Hematopoietic multipotent progenitor cell treated with erythropoietin and hydrocortisone succinate and interleukin-3 and kit ligand, for 15 days (in vitro differentiated cells): ENCODE data around the gene DCTN2.
"Not testable (repeated sequence)": the region's sequence is repeated elsewhere in the genome, so short reads cannot be mapped to it uniquely, and the experiment has no call there.

Source experiments
- DNase-seq: peaks from one replicate; pipeline ENCODE4 v3.0.0-alpha.2; 2015; ENCODE audit warnings: low spot score

Gene DCTN2

DNA sequence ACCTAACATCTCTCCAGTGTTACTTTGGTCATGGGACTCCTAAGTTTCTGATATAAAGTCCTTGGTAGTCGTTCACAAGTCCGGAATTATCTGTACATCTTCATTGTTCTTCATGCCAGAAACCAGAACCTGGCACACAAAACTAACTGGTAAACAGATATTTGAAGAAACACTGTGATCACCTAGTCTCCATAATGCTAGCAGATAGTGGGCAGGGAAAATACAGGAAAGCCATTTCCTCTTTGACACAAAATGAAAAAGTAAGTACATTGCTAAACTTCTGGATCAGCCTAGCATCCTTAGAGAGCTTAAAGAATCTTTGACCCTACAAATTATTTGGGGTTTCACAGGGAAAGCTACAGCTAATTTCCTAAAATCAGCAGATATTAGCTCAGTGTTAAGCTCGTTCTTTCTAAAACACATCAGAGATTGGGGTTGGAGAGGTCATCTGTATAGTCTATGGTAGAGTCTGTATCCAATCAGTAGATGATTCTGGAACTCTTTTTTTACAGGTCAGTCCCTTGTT, 31.5 kb downstream of the DCTN2 start:
- DNase-seq, result no peak

DNA sequence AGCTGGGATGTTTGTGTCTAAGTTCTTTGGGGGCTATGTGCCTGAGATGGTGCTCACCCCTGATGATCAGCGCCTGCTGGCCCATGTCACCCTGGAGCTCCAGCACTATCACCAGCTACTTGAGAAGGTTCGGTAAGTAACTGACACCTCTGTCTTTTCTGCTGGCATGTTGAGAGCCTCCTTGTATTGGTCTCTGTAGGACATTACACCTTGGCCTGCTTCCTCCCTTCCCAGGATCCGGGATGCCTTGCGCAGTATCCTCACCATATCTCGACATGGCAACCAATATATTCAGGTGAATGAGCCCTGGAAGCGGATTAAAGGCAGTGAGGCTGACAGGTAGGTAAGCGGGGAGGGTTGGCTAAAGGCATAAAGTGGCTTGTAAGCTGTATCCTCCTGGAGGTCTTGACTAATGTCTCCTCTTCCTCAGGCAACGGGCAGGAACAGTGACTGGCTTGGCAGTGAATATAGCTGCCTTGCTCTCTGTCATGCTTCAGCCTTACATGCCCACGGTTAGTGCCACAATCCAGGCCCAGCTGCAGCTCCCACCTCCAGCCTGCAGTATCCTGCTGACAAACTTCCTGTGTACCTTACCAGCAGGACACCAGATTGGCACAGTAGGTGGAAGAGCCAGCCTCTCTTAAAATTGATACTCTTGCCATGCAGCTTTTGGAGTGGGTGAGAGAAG, 32.1 kb downstream of the DCTN2 start:
- DNase-seq, result no peak

DNA sequence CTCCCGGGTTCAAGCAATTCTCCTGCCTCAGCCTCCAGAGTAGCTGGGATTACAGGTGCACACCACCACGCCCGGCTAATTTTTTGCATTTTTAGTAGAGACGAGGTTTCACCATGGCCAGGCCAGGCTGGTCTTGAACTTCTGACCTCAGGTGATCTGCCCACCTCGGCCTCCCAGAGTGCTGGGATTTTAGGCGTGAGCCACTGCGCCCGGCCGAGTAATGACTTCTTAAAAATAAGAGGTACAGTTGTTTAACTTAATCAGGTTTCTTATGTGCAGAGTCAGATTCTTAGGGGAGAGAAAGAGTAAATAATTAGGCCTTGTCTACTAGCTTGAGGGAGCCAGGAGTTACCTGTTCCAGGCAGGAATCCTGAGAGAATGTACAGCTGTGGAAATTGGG, 32.7 kb downstream of the DCTN2 start:
- DNase-seq, result not testable (repeated sequence)

DNA sequence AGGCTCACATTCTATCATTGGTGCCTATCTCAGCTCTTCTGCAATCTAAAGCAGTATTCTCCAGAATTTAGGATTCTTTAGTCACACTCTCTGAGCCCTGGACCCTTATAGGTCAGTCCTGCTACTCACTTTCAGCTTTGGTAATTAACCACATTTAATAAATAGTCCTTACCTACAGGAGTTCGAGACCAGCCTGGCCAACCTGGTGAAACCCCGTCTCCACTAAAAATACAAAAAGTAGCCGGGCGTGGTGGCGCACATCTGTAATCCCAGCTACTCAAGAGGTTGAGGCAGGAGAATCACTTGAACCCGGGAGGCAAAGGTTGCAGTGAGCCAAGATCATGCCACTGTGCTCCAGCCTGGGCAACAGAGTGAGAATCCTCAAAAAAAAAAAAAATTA, 33.3 kb downstream of the DCTN2 start:
- not testable (repeated sequence) for DNase-seq

DNA sequence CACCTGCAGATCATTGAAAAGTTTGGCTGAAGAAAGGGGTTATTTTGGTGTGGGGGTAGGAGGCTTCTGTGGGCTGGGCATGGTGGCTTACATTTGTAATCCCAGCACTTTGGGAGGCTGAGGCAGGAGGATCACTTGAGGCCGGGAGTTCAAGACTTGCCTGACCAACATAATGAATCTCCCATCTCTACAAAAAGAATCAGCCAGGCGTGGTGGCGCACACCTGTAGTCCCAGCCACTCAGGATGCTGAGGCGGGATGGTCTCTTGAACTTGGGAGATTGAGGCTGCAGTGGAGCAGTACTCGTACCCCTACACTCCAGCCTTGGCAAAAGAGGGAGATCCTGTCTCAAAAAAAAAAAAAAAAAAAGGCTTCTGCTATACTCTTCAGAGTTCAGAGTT, 33.7 kb downstream of the DCTN2 start:
- DNase-seq, result no peak

DNA sequence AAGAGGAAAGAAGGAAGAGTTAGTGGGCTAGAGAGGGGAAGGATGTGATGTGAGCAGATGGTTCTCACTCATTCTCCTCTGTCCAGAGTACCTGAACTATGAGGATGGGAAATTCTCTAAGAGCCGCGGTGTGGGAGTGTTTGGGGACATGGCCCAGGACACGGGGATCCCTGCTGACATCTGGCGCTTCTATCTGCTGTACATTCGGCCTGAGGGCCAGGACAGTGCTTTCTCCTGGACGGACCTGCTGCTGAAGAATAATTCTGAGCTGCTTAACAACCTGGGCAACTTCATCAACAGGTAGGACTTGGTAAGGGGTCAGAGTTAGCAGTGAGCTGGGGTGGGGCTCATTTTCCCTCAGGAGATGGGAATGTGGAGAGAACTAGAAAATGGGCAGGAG, 34.3 kb downstream of the DCTN2 start:
- no peak for DNase-seq

DNA sequence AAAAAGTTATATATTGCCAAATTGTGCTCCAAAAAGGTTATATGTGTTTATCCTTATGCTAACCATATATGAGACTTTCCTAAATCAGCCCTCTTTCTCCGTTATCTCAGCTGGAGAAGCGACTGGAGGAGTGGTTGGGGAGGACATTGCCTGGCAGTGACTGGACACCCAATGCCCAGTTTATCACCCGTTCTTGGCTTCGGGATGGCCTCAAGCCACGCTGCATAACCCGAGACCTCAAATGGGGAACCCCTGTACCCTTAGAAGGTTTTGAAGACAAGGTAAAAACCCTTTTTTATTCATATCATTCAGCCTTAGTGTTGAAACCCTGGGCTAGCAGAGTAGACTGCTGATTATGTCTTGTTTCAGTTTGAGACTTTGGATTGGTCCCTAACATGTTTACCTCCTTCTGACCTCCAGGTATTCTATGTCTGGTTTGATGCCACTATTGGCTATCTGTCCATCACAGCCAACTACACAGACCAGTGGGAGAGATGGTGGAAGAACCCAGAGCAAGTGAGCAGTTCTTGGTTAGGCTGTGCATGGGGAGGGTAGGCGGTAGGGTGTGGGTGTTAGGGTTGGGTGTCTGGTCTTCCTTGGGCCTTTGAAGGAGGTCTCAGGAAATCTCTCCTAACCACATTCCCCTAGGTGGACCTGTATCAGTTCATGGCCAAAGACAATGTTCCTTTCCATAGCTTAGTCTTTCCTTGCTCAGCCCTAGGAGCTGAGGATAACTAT, 35.2 kb downstream of the DCTN2 start:
- DNase-seq, result no peak

DNA sequence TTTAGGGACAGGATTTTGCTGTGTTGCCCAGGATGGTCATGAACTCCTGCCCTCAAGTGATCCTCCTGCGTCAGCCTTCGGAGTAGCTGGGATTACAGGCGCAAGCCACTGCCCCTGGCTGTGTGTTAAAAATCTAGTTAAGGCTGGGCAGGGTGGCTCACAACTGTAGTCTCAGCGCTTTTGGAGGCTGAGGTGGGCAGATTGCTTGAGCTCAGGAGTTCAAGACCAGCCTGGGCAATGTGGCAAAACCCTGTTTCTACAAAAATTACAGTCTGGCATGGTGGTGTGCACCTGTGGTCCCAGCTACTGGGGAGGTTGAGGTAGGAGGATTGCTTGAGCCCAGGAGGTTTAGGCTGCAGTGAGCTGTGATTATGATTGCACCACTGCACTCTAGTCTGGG, 35.8 kb downstream of the DCTN2 start:
- DNase-seq, result no peak

DNA sequence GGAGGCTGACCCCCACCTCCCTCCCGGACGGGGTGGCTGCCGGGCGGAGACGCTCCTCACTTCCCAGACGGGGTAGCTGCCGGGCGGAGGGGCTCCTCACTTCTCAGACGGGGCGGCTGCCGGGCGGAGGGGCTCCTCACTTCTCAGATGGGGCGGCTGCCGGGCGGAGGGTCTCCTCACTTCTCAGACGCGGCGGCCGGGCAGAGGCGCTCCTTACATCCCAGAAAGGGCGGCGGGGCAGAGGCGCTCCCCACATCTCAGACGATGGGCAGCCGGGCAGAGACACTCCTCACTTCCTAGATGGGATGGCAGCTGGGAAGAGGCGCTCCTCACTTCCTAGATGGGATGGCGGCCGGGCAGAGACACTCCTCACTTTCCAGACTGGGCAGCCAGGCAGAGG, 39.2 kb downstream of the DCTN2 start:
- not testable (repeated sequence) for DNase-seq

DNA sequence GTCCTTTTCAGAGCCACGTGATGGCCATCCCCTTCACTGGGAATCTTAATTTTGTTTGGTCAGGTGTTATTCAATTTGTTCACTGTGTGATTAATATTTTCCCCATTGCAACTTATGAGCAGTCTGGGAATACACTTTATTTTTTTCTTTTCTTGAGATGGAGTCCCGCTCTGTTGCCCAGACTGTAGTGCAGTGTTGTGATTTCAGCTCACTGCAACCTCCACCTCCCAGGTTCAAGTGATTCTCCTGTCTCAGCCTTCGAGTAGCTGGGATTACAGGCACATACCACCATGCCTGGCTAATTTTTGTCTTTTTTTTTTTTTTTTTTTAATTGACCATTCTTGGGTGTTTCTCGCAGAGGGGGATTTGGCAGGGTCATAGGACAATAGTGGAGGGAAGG, 40.5 kb downstream of the DCTN2 start:
- DNase-seq, result not testable (repeated sequence)

DNA sequence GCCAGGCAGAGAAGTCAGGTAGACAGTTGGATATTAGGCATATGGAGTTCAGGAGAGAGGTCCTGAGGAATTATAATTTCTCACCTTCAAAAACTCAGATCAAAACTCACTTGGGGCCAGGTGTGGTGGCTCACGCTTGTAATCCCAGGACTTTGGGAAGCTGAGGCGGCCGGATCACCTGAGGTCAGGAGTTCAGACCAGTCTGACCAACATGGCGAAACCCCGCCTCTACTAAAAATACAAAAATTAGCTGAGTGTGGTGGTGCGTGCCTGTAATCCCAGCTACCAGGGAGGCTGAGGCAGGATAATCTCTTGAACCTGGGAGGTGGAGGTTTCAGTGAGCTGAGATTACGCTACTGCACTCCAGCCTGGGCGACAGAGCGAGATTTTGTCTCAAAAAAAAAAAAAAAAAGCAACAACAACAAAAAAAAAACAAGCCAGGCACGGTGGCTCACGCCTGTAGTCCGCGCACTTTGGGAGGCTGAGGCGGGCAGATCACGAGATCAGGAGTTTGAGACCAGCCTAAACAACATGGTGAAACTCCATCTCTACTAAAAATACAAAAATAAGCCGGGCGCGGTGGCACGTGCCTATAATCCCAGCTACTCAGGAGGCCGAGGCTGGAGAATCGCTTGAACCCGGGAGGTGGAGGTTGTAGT, 44.6 kb downstream of the DCTN2 start:
- DNase-seq, result not testable (repeated sequence)

DNA sequence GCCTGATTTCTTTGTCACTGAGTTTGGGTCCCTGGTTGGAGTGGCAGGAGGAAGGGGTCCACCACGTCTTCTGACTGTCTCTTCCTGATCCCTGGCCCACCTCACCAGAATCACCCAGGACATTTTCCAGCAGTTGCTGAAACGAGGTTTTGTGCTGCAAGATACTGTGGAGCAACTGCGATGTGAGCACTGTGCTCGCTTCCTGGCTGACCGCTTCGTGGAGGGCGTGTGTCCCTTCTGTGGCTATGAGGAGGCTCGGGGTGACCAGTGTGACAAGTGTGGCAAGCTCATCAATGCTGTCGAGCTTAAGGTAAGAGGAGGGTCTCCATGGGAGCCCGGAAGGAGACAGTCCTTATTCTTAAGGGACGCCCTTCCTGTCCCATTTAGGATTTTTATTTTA, 46.8 kb downstream of the DCTN2 start:
- DNase-seq, result no peak

DNA sequence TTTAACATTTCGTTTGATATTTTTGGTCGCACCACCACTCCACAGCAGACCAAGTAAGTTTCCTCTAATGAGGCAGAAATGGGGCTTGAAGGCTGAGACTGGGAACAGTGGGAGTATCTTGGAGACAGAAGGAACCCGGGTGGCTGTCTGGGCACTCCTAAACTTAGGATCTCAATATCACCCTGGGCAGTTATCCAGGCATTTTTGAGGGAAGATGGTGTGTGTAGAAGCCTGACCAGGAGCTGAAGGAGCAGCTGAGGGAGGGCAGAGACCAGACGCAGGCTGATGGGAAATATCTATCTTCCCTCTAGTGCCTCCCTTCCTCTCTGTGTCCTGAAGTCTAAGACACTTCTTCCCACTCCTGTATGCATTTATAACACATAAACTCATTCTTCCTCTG, 48.4 kb downstream of the DCTN2 start:
- DNase-seq, result no peak

DNA sequence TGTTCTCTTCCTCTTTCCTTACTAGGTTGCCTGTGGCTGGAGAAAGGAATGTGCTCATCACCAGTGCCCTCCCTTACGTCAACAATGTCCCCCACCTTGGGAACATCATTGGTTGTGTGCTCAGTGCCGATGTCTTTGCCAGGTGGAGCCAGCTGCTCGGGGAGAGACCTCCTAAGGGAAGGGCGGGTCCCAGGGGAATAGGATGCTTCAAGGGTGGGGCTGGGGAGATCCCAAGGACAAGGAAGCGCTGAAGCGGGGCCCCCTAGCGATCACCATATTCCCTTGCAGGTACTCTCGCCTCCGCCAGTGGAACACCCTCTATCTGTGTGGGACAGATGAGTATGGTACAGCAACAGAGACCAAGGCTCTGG, 48.9 kb downstream of the DCTN2 start:
- DNase-seq, result no peak

DNA sequence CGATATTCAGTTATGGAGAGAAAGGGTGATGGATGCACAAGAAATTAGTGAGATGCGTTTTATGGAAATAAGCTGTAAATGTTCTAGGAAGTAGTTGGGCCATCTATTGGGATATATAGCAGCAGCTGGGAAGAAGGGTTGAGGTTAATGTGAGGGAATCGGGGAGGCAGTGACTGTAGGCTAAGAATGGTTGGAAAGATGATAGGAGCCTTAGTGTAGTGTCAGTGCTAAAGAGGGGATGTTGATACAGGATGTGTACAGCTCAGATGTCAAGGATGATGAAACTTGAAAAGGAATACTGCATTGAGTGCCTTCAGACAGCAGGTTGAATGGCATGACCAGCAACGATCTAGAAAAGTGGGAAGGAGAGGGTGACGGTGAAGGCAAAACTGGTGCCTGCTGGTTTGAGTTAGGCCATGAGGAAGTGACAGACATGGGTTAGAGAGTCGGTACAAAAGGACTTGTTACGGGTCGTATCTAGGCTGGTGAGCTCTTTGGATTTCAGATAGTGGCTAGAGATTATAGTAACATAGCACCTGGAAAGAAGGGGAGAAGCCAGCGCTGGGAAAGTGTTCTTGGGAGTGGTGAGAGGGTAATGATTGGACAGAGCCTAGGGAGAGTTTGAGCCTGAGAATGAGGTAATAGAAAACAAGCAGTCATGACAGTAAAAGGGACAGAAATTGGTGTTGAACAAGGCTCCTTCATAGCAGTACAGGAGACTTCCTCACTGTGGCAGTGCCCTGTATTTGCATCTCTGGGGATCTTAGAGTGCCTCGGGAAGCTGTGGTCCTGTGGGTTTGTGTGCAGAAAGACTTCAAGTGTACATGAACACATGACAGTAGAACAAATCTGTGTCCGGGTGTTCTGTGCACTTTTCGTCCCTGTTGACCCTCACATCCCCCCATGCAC, 49.5 kb downstream of the DCTN2 start:
- no peak for DNase-seq

DNA sequence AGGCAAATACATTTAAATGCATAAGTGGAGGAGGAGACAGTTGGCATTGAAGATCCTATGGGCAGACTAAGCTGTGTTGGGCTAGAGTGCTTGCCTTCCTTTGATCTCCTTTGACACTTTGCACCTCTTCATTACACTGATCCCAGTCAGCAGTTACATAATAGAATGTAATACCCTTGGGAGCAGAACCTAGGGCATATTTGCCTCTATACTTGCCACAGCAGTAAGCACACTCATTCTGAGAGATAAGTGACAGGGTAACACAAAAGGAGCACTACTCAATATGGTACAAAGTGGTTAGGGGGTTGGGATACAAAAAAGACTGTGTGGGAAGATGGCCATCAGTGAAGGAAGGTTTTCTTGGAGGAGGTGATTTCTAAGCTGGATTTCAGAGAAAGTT, 50.2 kb downstream of the DCTN2 start:
- no peak for DNase-seq

DNA sequence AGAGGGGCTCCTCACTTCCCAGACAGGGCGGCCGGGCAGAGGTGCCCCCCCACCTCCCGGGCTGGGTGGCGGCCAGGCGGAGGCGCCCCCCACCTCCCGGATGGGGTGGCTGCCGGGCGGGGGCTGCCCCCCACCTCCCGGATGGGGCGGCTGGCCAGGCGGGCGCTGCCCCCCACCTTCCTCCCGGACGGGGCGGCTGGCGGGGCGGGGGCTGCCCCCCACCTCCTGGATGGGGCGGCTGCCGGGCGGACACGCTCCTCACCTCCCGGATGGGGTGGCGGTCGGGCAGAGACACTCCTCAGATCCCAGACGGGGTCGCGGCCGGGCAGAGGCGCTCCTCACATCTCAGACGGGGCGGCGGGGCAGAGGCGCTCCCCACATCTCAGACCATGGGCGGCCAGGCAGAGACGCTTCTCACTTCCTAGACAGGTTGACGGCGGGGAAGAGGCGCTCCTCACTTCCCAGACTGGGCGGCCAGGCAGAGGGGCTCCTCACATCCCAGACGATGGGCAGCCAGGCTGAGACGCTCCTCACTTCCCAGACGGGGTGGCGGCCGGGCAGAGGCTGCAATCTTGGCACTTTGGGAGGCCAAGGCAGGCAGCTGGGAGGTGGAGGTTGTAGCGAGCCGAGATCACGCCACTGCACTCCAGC, 51.8 kb downstream of the DCTN2 start:
- DNase-seq, result not testable (repeated sequence)

DNA sequence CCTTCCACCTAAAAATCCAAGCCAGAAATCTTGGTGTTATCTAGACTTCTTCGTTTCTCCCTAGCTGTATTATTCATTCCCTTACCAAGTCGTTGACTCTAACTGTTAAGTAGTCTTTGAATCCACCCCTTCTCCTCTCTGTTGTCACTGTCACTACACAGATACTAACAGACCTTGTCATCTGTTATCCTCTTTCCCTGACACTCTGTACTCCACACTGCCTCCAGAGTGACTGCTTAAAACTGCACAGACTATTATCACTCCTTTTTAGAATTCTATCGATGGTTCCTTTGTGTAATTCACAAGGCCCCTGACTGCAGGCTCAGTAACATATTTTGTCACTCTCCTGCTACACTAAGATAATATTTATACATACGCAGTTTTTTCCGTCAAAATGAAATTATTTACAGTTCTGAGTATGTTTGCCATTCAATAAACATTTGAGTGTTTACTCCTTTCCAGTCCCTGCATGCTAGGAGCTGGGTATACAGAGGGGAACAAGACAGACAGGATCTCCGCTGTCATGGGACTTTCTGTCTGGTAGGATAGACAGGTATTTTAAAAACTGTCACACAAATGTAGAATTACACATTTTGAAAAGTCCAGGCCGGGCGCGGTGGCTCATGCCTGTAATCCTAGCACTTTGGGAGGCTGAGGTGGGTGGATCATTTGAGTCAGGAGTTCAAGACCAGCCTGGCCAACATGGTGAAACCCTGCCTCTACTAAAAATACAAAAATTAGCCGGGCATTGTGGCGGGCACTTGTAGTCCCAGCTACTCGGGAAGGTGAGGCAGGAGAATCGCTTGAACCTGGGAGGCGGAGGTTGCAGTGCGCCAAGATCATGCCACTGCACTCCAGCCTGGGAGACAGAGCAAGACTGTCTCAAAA, 55.4 kb downstream of the DCTN2 start:
- DNase-seq, result peak; percentile 37

DNA sequence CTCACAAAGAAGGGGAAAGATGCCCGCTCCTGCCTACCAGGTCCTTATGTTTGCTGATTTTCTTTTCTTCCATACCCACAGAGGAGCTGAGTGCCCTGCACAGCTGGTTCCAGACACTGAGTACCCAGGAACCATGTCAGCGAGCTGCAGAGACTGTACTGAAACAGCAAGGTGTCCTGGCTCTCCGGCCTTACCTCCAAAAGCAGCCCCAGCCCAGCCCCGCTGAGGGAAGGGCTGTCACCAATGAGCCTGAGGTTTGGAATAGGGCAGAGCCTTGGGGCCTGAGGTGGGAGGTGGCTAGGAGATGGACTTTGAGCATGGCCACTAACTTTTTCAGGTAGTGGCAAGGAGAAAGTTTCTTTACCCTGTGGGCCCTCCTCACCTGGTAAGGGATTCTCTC, 56.9 kb downstream of the DCTN2 start:
- no peak for DNase-seq

DNA sequence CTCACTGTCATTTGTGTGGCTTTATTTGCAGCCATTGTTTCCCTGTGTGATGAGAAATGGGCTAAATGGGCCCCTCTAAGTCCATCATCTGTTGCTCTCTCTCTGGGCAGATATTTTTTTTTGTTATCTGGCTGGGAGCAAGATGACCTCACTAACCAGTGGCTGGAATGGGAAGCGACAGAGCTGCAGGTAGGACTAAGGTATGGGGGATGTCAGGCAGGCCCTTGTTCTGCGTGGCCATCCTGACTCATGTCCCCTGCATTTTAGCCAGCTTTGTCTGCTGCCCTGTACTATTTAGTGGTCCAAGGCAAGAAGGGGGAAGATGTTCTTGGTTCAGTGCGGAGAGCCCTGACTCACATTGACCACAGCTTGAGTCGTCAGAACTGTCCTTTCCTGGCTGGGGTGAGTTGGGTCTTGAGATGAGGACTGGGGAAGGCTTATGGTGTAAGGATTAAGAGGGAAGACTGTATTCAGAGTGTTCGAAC, 57.8 kb downstream of the DCTN2 start:
- DNase-seq, result no peak
